GM12801 (cell line): ENCODE results near the gene SGPP2.

ENCODE experiments used
- TF ChIP-seq, protein P1 (sequence below): IDR thresholded peaks from one replicate; pipeline ENCODE4 v1.5.1; 2011; ENCODE audit warnings: control low read depth; ENCODE audit not compliant: insufficient read length; ENCODE audit errors: extremely low read depth

The SGPP2 gene

DNA sequence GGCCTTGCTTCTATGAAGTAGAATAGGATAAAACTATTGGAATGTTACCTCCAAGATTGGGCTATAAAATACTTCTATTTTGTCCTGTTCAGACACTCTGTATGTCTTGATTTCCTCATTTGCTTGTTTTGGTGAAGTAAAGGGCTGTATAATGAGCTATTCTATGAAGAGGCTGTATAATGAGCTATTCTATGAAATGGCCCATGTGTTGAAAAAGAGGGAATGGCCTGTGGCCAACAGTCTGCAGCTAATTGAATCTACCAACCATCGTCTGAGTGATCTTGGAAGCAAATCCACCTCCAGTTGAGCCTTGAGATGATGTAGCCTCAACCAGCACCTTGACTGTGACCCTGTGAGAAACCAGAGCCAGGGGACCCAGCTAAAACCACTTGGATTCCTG, 3.8 kb upstream of the SGPP2 start:
- TF ChIP-seq, protein P1, sequence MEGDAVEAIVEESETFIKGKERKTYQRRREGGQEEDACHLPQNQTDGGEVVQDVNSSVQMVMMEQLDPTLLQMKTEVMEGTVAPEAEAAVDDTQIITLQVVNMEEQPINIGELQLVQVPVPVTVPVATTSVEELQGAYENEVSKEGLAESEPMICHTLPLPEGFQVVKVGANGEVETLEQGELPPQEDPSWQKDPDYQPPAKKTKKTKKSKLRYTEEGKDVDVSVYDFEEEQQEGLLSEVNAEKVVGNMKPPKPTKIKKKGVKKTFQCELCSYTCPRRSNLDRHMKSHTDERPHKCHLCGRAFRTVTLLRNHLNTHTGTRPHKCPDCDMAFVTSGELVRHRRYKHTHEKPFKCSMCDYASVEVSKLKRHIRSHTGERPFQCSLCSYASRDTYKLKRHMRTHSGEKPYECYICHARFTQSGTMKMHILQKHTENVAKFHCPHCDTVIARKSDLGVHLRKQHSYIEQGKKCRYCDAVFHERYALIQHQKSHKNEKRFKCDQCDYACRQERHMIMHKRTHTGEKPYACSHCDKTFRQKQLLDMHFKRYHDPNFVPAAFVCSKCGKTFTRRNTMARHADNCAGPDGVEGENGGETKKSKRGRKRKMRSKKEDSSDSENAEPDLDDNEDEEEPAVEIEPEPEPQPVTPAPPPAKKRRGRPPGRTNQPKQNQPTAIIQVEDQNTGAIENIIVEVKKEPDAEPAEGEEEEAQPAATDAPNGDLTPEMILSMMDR, result no peak

DNA sequence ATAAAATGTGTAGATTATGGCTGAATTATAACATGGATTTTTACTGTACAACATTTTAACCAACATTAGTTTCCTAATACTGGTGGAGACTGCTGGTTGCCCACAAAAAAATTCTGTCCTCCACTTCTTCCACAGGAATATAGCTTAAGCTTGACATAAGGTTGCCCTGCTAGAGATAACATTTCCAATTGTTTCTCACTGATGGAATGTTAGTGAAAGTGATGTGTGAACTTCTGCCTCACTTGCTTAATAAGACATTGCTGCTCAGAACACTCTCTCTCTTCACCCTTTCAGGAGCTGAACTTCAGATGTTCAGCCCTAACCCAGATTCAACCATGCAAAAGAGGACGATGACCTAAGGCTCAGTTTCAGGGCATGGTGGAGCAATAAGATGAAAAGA, 2.7 kb upstream of the SGPP2 start:
- TF ChIP-seq, protein P1, result no peak

DNA sequence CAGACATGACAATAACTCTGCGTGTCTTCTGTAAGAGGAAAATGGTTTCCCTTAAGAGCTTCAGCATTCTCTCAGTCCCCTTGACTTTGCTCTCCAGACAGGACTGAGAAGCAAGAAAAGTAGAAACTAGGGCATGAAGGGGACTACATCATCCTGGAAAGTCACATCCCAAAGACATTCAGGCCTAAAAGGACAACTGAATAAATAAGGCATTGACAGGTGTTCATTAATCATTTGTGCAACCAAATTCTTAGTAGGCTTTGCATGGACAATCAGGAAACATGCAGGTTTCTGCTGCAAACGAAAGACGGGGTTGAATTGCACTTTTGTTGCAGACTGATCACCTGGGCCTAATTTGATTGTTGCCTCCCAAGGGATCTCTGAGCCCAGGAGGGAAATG, 1.2 kb upstream of the SGPP2 start:
- TF ChIP-seq, protein P1, result no peak

DNA sequence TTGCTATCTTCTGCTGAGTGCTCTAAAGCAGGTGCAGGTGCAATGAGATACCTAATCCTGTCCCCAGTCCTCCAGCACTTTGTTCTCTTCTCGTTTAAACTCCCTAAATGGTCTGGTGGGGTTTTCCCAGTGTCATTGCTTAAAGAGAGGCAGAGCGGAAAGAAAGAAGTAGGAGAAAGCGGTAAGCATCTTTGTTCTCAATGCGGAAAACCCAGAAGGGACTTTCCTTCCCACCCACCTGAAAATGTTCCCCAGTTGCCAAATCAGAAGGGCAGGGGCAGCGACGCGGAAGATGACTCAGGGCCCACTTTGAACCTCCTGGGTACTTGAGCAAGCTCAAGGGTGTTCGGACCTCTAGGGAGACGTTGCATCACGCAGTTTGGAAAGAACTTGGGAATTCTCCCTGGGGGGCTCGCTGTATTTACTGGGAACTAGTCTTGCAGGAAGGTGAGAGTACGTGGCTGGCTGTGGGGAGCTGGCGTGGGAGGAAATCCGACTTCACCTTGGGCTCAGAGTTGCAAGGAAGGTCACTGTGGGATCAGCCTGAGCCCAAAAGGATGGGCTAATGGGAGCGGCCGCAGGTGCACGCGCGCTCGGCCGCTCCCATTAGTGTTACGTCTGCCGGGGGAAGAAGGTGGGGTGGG, 589 bp upstream of the SGPP2 start:
- TF ChIP-seq, protein P1, result no peak

DNA sequence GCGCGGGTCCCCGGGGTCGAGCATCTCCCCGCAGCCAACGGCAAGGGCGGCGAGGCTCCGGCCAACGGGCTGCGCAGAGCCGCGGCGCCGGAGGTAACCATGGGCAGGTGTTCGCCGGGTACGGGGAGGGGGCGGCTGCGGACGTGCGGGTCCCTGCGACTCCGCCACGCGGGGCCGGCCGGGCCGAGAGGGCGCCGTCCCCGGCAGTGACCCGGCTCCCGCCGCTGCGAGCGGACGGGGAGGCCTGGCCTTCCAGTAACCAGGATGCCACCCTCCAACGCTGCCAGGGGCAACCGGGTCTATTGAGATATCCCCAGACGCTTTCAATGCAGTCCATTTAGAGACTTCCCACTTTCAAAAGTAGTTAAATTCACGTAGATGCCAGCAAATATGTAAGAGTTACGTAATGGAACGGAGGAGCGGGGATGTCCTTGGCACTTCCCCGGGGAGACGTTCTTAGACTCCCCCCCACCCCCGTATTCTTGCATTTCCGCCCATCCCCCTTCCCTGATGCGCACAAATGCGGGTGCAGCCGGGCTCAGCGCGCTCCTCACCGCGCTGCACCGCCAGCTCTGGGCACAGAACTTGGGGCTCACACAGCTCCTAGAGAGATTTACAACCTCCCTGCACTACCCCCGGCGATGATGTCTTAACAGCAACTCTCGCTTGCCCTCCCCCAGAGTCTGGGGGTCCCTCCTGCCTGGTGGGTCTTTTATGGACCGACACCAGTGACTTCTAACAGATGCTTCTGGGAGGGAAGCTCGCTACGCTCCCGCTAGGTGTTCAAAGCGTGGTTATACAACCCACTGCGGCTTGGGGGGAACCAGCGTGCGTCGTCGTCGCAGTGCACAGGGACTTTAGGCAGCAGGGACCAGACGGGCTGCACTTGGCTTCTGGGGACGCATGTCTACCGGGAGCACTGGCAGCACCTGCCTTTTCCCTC, 657 bp downstream of the SGPP2 start:
- TF ChIP-seq, protein P1, result no peak

DNA sequence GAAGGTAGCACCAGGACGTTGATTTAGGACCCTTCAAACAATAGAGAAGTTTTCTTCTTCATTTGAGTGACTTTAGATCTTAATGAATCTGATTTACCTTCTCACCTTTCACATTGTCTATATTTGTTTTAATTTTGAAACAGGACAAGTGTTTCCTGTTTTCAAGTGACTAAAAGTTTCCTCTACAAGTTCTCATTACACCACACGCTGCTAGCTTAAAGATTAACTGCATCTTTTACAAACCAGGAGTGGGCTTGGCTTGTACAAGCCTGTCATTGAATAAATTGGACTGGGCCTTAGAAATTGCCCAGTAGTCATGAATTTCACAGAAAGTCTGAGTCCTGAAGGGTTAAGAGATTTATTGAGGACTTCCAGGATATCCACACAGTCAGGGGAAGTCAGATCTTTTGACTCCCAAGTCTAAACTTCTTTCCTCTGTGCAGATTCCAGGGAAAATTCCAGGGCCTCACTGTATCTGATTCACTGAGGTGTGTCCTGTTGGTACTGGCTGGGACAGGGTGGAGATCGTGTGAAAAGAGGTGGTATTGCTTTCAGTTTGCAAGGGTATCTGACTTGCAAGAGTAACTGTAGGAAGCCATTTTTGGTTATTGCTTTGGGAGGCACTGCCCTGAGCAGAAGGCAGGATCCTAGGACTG, 3.4 kb downstream of the SGPP2 start:
- TF ChIP-seq, protein P1, result no peak

DNA sequence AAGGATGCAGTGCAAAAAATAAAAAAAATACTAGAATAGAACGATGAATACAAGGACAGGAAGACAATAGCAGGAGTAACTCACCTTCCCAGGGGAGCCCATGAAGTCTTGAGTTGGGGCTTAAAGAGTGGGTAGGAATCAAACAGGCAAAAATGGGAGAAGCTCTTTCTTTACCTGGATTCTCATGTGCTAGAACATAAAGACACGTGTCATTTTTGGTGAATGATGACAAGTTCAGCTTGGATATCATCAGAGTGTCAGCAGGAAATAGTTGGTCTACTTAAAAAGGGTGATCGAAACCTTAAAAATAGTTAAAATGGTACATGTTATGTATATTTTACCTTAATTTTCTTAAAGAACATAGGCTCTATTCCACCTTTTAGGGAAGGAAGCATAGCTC, 5.7 kb downstream of the SGPP2 start:
- TF ChIP-seq, protein P1, result no peak
